Chondrocyte (in vitro differentiated cells): ENCODE data around the gene FST. TPM values are rescaled to one million over a fixed set of nuclear protein-coding genes. Genes with fewer than 3 reads are reported as not detected.

Experiments
- DNase-seq: peaks from one replicate; pipeline ENCODE4 v3.0.0; 2021; ENCODE audit warnings: mixed read lengths, low spot score
- H3K27ac Mint-ChIP-seq: one replicate; pipeline ENCODE4 v1.8.0; 2021; ENCODE audit warnings: mild to moderate bottlenecking, moderate library complexity, mixed read lengths; ENCODE audit not compliant: unreplicated experiment
- H3K27me3 Mint-ChIP-seq: 2 replicates; pipeline ENCODE4 v1.8.0; 2021; ENCODE audit warnings: low read depth, mixed read lengths
- H3K36me3 Mint-ChIP-seq: 2 replicates; pipeline ENCODE4 v1.8.0; 2021; ENCODE audit warnings: low read depth, mixed read lengths
- H3K4me1 Mint-ChIP-seq: 2 replicates; pipeline ENCODE4 v1.8.0; 2021; ENCODE audit warnings: low read depth, mild to moderate bottlenecking, mixed read lengths
- H3K4me3 Mint-ChIP-seq: one replicate; pipeline ENCODE4 v1.8.0; 2021; ENCODE audit warnings: mild to moderate bottlenecking, moderate library complexity, mixed read lengths; ENCODE audit not compliant: unreplicated experiment
- H3K9me3 Mint-ChIP-seq: 2 replicates; pipeline ENCODE4 v1.8.0; 2021; ENCODE audit warnings: low read depth, mixed read lengths
- long read RNA-seq: library from polyadenylated mRNA; stranded (forward); transcript quantifications from one replicate; pipeline ENCODE4 v2.0.0, GENCODE V29; 2021
- total RNA-seq: library from RNA; stranded (reverse); gene quantifications from 3 replicates; pipeline ENCODE4 v1.2.1, GENCODE V29; 2021
- TF ChIP-seq, protein P1 (sequence below): fragments of 200-600 bp; sonication (generic); IDR thresholded peaks from 2 replicates; pipeline ENCODE4 v1.5.0; 2021; ENCODE audit warnings: antibody characterized with exemption, mild to moderate bottlenecking, moderate library complexity

The FST gene, protein sequence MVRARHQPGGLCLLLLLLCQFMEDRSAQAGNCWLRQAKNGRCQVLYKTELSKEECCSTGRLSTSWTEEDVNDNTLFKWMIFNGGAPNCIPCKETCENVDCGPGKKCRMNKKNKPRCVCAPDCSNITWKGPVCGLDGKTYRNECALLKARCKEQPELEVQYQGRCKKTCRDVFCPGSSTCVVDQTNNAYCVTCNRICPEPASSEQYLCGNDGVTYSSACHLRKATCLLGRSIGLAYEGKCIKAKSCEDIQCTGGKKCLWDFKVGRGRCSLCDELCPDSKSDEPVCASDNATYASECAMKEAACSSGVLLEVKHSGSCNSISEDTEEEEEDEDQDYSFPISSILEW
- total RNA-seq: 4.8 to 5.6 TPM (median 4.9 TPM) in 3 replicates
- long read RNA-seq, partial matches to known transcripts: 1 of 5 reads
- long read RNA-seq, other reads (novel, unspliced or antisense): 1 of 5 reads

DNA sequence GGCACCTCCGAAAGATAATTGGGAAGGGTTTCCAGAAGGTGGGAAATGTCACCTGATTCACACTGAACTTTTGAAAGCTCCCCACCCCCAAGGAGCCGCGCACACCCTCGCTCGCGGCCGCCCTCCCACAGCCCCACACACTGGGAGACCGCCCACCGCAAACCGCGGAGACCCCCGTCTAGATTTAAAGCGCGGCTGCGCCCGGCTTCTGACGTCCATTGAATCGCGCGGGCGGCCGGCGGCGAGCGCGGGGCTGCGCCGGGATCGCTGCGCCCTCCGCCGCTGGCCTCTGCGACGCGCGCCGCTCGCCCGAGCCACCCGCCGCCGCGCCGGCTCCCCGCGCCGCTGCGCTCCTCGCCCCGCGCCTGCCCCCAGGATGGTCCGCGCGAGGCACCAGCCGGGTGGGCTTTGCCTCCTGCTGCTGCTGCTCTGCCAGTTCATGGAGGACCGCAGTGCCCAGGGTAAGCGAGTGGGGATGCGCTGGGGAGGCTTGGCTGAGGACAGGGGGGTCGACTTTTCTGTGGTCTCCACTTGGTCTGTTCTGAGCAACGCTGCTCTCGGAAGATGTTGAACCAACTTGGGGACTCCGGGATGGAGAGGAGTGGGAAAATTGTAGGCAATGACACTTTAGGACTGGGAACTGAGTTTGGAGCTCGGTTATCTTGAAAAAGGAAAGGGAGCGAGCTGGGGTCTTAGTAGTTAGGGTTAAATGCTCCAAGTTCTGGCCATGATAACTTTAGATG is at the start of gene FST:
FST (plus strand) TSS at position 214 of the 743 bp plus-strand sequence; CDS start at position 377, 163 bp downstream.
- no peak for DNase-seq
- Mint-ChIP-seq H3K9me3 (no peaks in the 10 kb centered on the region), H3K27me3 (no peaks in the 10 kb centered on the region), H3K27ac (peak within 1 kb of the TSS; percentile 2), H3K4me3 (peak within 1 kb of the TSS; percentile 82), H3K4me1 (peaks cover 36% of the 10 kb centered on the region), H3K36me3 (no peaks in the 10 kb centered on the region)
- TF ChIP-seq, protein P1, sequence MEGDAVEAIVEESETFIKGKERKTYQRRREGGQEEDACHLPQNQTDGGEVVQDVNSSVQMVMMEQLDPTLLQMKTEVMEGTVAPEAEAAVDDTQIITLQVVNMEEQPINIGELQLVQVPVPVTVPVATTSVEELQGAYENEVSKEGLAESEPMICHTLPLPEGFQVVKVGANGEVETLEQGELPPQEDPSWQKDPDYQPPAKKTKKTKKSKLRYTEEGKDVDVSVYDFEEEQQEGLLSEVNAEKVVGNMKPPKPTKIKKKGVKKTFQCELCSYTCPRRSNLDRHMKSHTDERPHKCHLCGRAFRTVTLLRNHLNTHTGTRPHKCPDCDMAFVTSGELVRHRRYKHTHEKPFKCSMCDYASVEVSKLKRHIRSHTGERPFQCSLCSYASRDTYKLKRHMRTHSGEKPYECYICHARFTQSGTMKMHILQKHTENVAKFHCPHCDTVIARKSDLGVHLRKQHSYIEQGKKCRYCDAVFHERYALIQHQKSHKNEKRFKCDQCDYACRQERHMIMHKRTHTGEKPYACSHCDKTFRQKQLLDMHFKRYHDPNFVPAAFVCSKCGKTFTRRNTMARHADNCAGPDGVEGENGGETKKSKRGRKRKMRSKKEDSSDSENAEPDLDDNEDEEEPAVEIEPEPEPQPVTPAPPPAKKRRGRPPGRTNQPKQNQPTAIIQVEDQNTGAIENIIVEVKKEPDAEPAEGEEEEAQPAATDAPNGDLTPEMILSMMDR: no peak

DNA sequence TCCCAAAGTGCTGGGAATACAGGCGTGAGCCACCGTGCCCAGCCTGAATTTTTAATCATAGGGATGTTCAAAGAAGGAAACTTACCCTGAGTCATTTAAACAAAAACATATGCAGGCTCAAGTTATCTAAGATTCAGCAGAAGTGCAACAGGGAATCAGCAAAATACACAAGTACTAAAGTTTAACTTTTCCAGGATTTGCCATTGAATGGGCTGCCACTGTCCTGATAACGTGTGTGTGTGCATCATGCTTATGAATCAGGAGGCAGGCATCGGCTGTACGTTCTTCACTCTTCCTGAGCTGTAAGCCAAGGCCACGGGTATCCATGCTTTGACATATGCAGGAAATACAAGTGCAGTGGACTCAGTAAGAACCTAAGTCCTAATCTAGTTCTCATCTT is 48.8 kb upstream of the FST start:
- Mint-ChIP-seq H3K27ac (no peak overlapping the region), H3K27me3 (no peaks in the 10 kb centered on the region), H3K9me3 (no peaks in the 10 kb centered on the region), H3K4me1 (peaks cover 18% of the 10 kb centered on the region), H3K4me3 (no peak overlapping the region), H3K36me3 (no peaks in the 10 kb centered on the region)
- TF ChIP-seq, protein P1: no peak
- DNase-seq: no peak

DNA sequence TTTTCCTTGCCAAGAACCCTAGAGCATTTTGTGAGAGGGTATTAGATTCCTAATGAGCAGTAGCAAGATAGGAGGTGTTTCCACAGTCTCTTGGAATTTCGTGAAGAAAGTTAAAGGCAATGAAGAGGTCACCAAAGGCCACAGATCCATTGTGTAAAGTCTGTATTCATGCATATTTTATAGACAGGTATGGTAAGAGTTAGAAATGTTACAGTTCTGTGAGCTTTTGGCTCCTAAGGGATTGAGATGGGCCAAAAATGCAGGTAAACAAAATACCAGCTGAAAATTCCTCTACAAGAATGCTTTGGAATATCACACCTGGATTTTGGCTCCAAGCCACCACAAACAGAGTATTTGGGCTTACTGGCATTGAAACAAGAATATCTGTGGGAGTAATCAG is 47.4 kb upstream of the FST start:
- Mint-ChIP-seq H3K27me3 (no peaks in the 10 kb centered on the region), H3K4me1 (peaks cover 18% of the 10 kb centered on the region), H3K9me3 (no peaks in the 10 kb centered on the region), H3K27ac (no peak overlapping the region), H3K4me3 (no peak overlapping the region), H3K36me3 (no peaks in the 10 kb centered on the region)
- TF ChIP-seq, protein P1: no peak
- no peak for DNase-seq

DNA sequence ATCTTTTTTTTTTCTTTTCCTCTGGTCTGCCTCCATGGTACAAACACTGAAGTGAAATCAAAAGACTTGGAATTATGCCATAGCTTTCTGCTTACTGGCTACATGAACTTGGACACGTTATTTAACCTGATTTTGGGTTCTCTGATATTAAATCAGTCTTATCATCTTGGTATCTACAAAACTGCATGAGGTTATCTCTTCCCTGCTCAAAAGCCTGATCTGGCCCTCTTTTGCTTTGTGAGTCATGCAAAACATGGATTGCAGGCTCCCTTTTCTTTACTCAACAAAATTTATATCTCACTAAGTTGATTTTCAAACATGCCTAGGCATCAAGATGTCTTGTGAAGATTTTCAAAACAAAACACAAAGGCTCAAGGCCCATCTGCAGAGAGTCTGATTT is 45.9 kb upstream of the FST start:
- TF ChIP-seq, protein P1: no peak
- DNase-seq: no peak
- H3K27me3 Mint-ChIP-seq: no peaks in the 10 kb centered on the region
- no peak overlapping the region for H3K27ac Mint-ChIP-seq
- no peaks in the 10 kb centered on the region for H3K9me3 Mint-ChIP-seq
- H3K36me3 Mint-ChIP-seq: no peaks in the 10 kb centered on the region
- H3K4me3 Mint-ChIP-seq: no peak overlapping the region
- H3K4me1 Mint-ChIP-seq: peaks cover 22% of the 10 kb centered on the region

DNA sequence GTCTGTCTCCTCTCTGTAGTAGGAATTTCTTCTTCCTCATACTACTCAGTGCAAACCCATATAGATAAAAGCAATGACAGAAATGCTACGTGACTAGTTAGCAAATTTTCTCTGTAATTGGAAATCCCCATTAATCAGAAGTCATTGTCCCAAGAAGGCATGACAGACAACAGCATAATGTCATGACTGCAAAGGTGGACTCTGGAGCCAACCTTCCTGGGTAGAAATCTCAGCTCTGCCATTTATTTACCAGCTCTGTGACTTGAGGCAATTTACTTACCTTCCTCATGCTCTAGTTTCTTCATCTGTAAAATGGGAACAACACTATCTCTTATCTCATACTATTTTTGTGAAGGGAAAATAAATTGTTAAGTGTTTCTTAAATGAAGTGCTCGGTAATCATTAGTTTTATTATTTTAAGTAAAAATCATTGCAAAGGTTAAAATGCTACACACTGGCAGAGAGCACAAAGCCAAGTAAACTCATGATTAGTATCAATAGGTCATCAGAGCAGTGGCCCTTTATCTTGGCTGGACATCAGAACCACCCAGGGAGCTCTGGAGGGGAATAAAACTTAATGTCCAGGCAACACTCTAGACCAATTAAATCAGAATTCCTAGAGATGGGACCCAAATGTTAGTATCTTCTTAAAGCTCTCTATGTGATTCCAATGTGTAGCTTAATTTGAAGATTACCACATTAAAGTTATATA is 43.8 kb upstream of the FST start:
- H3K27me3 Mint-ChIP-seq: no peaks in the 10 kb centered on the region
- TF ChIP-seq, protein P1: no peak
- H3K4me1 Mint-ChIP-seq: peaks cover 14% of the 10 kb centered on the region

More for the DNA sequence above, 43.8 kb upstream of the FST start:
- Mint-ChIP-seq H3K36me3 (no peaks in the 10 kb centered on the region), H3K27ac (no peak overlapping the region), H3K4me3 (no peak overlapping the region), H3K9me3 (no peaks in the 10 kb centered on the region)
- DNase-seq: no peak
